KOPT-K1 (cell line): ENCODE results near the gene FBLN1.
"Not testable (repeated sequence)": the region's sequence is repeated elsewhere in the genome, so short reads cannot be mapped to it uniquely, and the experiment has no call there.

ENCODE experiments used
- H3K27ac ChIP-seq: fragments of 200-600 bp; sonication (generic); 2 replicates; pipeline ENCODE4 v1.5.1; 2016; ENCODE audit warnings: antibody characterized with exemption, mild to moderate bottlenecking, low read depth, low read length; ENCODE audit not compliant: poor library complexity, severe bottlenecking
- H3K36me3 ChIP-seq: fragments of 200-600 bp; sonication (generic); 2 replicates; pipeline ENCODE4 v1.5.1; 2017; ENCODE audit warnings: antibody characterized with exemption, mild to moderate bottlenecking, low read length, moderate library complexity; ENCODE audit not compliant: insufficient read depth
- H3K9me3 ChIP-seq: fragments of 200-600 bp; sonication (generic); 2 replicates; pipeline ENCODE4 v1.5.1; 2017; ENCODE audit warnings: antibody characterized with exemption, low read length, mild to moderate bottlenecking; ENCODE audit not compliant: insufficient read depth, poor library complexity, severe bottlenecking

The FBLN1 gene

GRCh38 chr22:45615364-45615763, 112.7 kb downstream of the FBLN1 start:
- no peaks in the 10 kb centered on the region for H3K36me3 ChIP-seq
- no peak overlapping the region for H3K27ac ChIP-seq
- peaks cover 5% of the 10 kb centered on the region for H3K9me3 ChIP-seq

- Histone ChIP-seq H3K27ac (no peak overlapping the region), H3K9me3 (peaks cover 5% of the 10 kb centered on the region), H3K36me3 (no peaks in the 10 kb centered on the region)
Measured at GRCh38 chr22:45616432-45616831, 113.7 kb downstream of the FBLN1 start.

- peaks cover 5% of the 10 kb centered on the region for H3K9me3 ChIP-seq
- no peaks in the 10 kb centered on the region for H3K36me3 ChIP-seq
- no peak overlapping the region for H3K27ac ChIP-seq
Measured at GRCh38 chr22:45617948-45618347, 115.3 kb downstream of the FBLN1 start.

GRCh38 chr22:45620706-45621105, 118.0 kb downstream of the FBLN1 start:
- Histone ChIP-seq H3K36me3 (no peaks in the 10 kb centered on the region), H3K27ac (no peak overlapping the region), H3K9me3 (peaks cover 5% of the 10 kb centered on the region)

- H3K36me3 ChIP-seq: no peaks in the 10 kb centered on the region
- H3K9me3 ChIP-seq: no peaks in the 10 kb centered on the region
- no peak overlapping the region for H3K27ac ChIP-seq
Measured at GRCh38 chr22:45621836-45622600, 119.3 kb downstream of the FBLN1 start.

GRCh38 chr22:45623464-45624145, 120.9 kb downstream of the FBLN1 start:
- H3K36me3 ChIP-seq, H3K9me3 ChIP-seq, H3K27ac ChIP-seq: not testable (repeated sequence)

- Histone ChIP-seq H3K27ac (no peak overlapping the region), H3K36me3 (no peaks in the 10 kb centered on the region), H3K9me3 (no peaks in the 10 kb centered on the region)
Measured at GRCh38 chr22:45626198-45626651, 123.5 kb downstream of the FBLN1 start.

GRCh38 chr22:45627489-45628233, 125.0 kb downstream of the FBLN1 start:
- H3K27ac ChIP-seq: no peak overlapping the region
- no peaks in the 10 kb centered on the region for H3K36me3 ChIP-seq
- H3K9me3 ChIP-seq: no peaks in the 10 kb centered on the region

GRCh38 chr22:45628515-45628914, 125.8 kb downstream of the FBLN1 start:
- no peaks in the 10 kb centered on the region for H3K36me3 ChIP-seq
- no peak overlapping the region for H3K27ac ChIP-seq
- no peaks in the 10 kb centered on the region for H3K9me3 ChIP-seq

GRCh38 chr22:45629469-45630089, 126.9 kb downstream of the FBLN1 start:
- no peaks in the 10 kb centered on the region for H3K36me3 ChIP-seq
- no peak overlapping the region for H3K27ac ChIP-seq

GRCh38 chr22:45630436-45630835, 127.8 kb downstream of the FBLN1 start:
- no peak overlapping the region for H3K27ac ChIP-seq
- H3K9me3 ChIP-seq: no peaks in the 10 kb centered on the region
- H3K36me3 ChIP-seq: no peaks in the 10 kb centered on the region

More at GRCh38 chr22:45629469-45630089, 126.9 kb downstream of the FBLN1 start:
- no peaks in the 10 kb centered on the region for H3K9me3 ChIP-seq

GRCh38 chr22:45631140-45631840, 128.6 kb downstream of the FBLN1 start:
- no peak overlapping the region for H3K27ac ChIP-seq
- no peaks in the 10 kb centered on the region for H3K9me3 ChIP-seq
- H3K36me3 ChIP-seq: no peaks in the 10 kb centered on the region

GRCh38 chr22:45631841-45632238, 129.2 kb downstream of the FBLN1 start:
- H3K9me3 ChIP-seq: no peaks in the 10 kb centered on the region
- H3K27ac ChIP-seq: no peak overlapping the region
- no peaks in the 10 kb centered on the region for H3K36me3 ChIP-seq

GRCh38 chr22:45632791-45633515, 130.3 kb downstream of the FBLN1 start:
- no peaks in the 10 kb centered on the region for H3K9me3 ChIP-seq
- no peaks in the 10 kb centered on the region for H3K36me3 ChIP-seq
- H3K27ac ChIP-seq: no peak overlapping the region
